H7 (cell line): ENCODE data around the gene GPR25. TPM values are rescaled to one million over a fixed set of nuclear protein-coding genes. Genes with fewer than 3 reads are reported as not detected.

Experiments
- DNase-seq: peaks from one replicate; pipeline ENCODE4 v3.0.0; 2012
- H3K27me3 ChIP-seq: 2 replicates; pipeline ENCODE4 v1.6.0; 2011; ENCODE audit warnings: mild to moderate bottlenecking, low read length; ENCODE audit not compliant: control insufficient read depth, insufficient read depth
- H3K36me3 ChIP-seq: replicated peaks from 2 replicates; pipeline ENCODE4 v1.5.1; 2011; ENCODE audit warnings: low read length; ENCODE audit not compliant: control insufficient read depth, insufficient read depth
- H3K4me3 ChIP-seq: 2 replicates; pipeline ENCODE4 v1.5.1; 2011; ENCODE audit warnings: low read depth, mild to moderate bottlenecking, control low read depth, low read length, moderate library complexity; ENCODE audit not compliant: insufficient read depth
- total RNA-seq: library from RNA; depleted of rRNA; stranded (reverse); fragments of >200 nt; shearing (Covaris generic); gene quantifications from 2 replicates; pipeline ENCODE4 v1.2.3, GENCODE V29; 2014

Gene GPR25
- total RNA-seq, 1 experiment from 2014 or later = not detected

DNA sequence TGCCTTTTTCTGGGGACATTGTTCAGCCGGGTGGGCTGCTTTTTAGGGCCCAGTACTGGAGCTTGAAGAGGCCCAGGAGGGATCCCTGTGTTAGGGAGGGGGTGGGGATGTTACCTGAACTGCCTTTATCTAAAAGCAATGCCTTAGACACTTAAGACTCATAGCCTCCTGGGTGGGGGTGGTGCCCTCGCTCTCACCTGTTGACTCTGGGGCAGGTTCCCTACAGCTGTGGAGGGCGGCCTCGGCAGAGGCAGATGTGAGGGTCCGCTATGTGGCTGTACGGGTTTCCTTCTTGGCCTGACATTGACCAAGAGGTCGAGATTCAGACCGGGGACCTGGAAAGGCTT is 22.6 kb downstream of the GPR25 start:
- Histone ChIP-seq H3K36me3 (peaks cover 10% of the 10 kb centered on the region), H3K4me3 (no peak overlapping the region), H3K27me3 (no peaks in the 10 kb centered on the region)
- DNase-seq = peak; percentile 59

DNA sequence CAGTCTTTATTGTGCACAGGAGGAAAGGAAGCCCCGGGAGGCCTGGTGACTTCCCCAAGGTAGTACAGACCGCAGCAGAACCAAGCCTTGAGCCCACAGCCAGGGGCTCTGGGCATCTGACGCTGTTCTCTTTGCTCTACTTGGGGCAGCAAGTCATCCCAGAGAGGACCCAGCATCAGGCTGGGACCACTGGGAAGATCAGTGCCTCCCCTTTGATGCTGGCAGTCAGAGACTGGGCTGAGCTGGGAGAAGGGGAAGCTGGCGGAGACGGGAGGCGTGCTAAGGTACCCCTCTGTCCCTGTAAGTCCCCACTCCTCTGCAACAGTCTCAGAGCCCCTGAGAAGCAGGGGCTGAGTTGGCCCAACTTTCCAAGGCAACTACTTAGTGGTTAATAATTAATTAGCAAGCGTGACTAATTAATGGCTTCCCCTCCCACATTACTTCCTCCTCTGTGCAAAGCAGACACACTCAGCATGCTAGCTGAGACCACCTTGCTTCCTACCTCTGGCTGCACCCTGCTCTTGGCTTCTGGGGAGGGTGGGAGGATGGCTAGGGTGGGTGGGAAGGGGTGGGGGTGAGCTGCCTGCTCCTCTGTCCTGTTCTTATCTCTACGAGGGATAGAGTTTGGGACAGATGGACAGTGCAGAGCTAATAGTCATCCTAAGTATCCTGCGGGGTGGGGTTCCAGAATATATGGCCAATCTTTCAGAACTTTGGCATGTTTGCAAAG is 23.2 kb downstream of the GPR25 start:
- H3K4me3 ChIP-seq = no peak overlapping the region
- H3K27me3 ChIP-seq = no peaks in the 10 kb centered on the region
- DNase-seq = peak; percentile 36
- H3K36me3 ChIP-seq = peaks cover 14% of the 10 kb centered on the region

DNA sequence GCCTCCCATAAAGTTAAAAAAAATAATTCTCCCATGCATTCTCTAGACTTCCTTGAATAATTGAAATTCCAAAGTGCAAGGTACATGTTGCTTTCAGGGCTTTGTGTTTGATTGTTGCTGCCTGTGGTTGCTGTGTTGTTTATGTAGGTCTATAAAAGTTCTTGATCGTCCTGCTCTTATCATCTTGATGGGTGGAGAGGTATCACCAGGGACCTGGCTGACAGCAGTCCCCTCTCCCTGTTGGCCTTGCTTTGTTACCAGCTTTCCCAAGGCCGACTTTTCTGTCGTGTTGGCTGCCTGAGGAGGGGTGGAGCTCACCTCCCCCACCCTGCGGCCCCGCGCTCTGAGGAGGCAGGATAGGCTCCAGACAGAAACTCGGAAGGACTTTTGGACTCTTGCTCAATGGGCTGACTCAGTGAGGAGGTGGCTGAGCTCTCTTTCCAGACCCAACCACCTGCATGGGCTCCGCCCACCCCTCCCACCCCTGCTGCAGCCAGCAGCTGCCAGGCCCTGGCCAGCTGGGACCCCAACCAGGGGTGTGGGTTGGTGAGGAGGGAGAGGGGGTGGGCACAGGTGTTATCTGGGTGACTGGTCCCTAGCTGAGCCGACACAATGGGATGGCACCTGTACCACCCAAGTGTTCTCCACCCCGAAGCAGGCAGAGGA is 23.9 kb downstream of the GPR25 start:
- Histone ChIP-seq H3K4me3 (no peak overlapping the region), H3K27me3 (no peaks in the 10 kb centered on the region)
- DNase-seq = peak; percentile 74

GRCh38 chr1:200897259-200897658 is 24.5 kb downstream of the GPR25 start:
- no peaks in the 10 kb centered on the region for H3K27me3 ChIP-seq
- no peak for DNase-seq
- H3K4me3 ChIP-seq = no peak overlapping the region

More for the DNA sequence above, 23.9 kb downstream of the GPR25 start:
- peaks cover 18% of the 10 kb centered on the region for H3K36me3 ChIP-seq

GRCh38 chr1:200899015-200899386 is 26.2 kb downstream of the GPR25 start:
- Histone ChIP-seq H3K4me3 (no peak overlapping the region), H3K27me3 (no peaks in the 10 kb centered on the region), H3K36me3 (peaks cover 23% of the 10 kb centered on the region)
- DNase-seq = no peak

More at GRCh38 chr1:200897259-200897658, 24.5 kb downstream of the GPR25 start:
- peaks cover 19% of the 10 kb centered on the region for H3K36me3 ChIP-seq

GRCh38 chr1:200899451-200899915 is 26.7 kb downstream of the GPR25 start:
- H3K27me3 ChIP-seq = no peaks in the 10 kb centered on the region
- H3K36me3 ChIP-seq = peaks cover 25% of the 10 kb centered on the region
- no peak for DNase-seq
- H3K4me3 ChIP-seq = no peak overlapping the region

- peak; percentile 32 for DNase-seq
- Histone ChIP-seq H3K27me3 (no peaks in the 10 kb centered on the region), H3K4me3 (no peak overlapping the region), H3K36me3 (peaks cover 25% of the 10 kb centered on the region)
Measured at GRCh38 chr1:200899954-200900867, 27.4 kb downstream of the GPR25 start.

GRCh38 chr1:200900877-200901276 is 28.1 kb downstream of the GPR25 start:
- H3K27me3 ChIP-seq = no peaks in the 10 kb centered on the region
- peaks cover 25% of the 10 kb centered on the region for H3K36me3 ChIP-seq
- peak; percentile 36 for DNase-seq
- no peak overlapping the region for H3K4me3 ChIP-seq

DNA sequence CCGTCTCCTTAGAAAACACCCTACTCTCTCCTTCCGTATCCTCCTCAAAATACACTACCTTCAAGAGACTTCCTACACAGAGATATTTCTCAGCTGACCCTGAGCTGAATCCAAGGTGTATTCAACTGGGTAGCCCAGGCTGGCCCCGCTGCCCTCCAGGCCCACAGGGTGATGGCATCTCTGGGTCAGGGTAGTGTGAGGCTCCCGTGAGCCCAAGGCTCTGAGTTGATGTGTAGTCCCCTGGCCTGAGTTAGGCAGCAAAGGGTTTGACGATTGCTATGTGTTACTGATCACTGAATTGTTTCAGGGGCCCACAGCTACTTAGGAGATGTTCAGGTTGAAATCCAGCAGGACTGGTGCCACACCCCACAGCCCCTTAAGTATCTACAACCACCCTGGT is 28.6 kb downstream of the GPR25 start:
- H3K36me3 ChIP-seq = peaks cover 25% of the 10 kb centered on the region
- no peak for DNase-seq
- H3K4me3 ChIP-seq = no peak overlapping the region
- no peaks in the 10 kb centered on the region for H3K27me3 ChIP-seq

GRCh38 chr1:200901796-200902444 is 29.1 kb downstream of the GPR25 start:
- H3K4me3 ChIP-seq = no peak overlapping the region
- H3K36me3 ChIP-seq = peaks cover 26% of the 10 kb centered on the region
- no peak for DNase-seq
- H3K27me3 ChIP-seq = no peaks in the 10 kb centered on the region

GRCh38 chr1:200903793-200904192 is 31.0 kb downstream of the GPR25 start:
- Histone ChIP-seq H3K36me3 (peaks cover 35% of the 10 kb centered on the region), H3K27me3 (no peaks in the 10 kb centered on the region), H3K4me3 (no peak overlapping the region)
- DNase-seq = no peak

GRCh38 chr1:200904772-200905171 is 32.0 kb downstream of the GPR25 start:
- no peak overlapping the region for H3K4me3 ChIP-seq
- no peaks in the 10 kb centered on the region for H3K27me3 ChIP-seq
- H3K36me3 ChIP-seq = peaks cover 38% of the 10 kb centered on the region
- no peak for DNase-seq

DNA sequence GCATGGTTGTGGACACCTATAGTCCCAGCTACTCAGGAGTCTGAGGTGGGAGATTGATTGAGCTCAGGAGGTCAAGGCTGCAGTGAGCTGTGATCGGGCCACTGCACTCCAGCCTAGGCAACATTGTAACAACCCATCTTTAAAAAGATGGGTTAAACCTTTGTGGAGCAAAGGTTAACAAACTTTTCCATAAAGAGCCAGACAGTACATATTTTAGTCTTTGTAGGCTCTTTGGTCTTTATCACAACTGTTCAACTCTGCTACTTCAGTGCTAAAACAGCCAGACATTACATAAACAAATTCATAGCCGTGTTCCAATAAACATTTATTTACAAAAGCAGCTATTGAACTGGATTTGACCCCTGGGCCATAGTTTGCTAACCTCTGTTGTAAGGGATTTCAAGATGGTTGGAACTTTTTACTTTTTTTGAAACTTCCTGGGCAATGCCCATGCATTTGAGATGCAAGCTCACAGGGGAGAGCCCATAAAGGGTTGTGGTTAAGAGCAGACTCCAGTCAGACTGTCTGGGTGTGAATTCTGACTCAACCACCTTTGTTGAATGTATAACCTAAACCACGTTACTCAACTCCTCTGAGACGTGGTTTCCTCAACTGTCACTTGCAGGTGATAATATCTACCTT is 32.8 kb downstream of the GPR25 start:
- no peak overlapping the region for H3K4me3 ChIP-seq
- no peak for DNase-seq
- peaks cover 37% of the 10 kb centered on the region for H3K36me3 ChIP-seq
- no peaks in the 10 kb centered on the region for H3K27me3 ChIP-seq

GRCh38 chr1:200906491-200906890 is 33.7 kb downstream of the GPR25 start:
- Histone ChIP-seq H3K36me3 (peaks cover 34% of the 10 kb centered on the region), H3K27me3 (no peaks in the 10 kb centered on the region), H3K4me3 (no peak overlapping the region)
- DNase-seq = no peak
